HUES48 (cell line): ENCODE results near the gene TYSND1.

Experiments used
- H3K27ac ChIP-seq: one replicate; pipeline ENCODE4 v1.7.0; 2013; ENCODE audit warnings: low read depth, low read length, inconsistent platforms
- H3K27me3 ChIP-seq: 2 replicates; pipeline ENCODE4 v1.6.1; 2013; ENCODE audit warnings: mild to moderate bottlenecking, low read length; ENCODE audit not compliant: control insufficient read depth, insufficient read depth
- H3K36me3 ChIP-seq: 2 replicates; pipeline ENCODE4 v1.6.1; 2013; ENCODE audit warnings: low read length; ENCODE audit not compliant: control insufficient read depth, insufficient read depth
- H3K4me1 ChIP-seq: 2 replicates; pipeline ENCODE4 v1.6.1; 2013; ENCODE audit warnings: mild to moderate bottlenecking, low read length; ENCODE audit not compliant: control insufficient read depth, insufficient read depth
- H3K4me3 ChIP-seq: 2 replicates; pipeline ENCODE4 v1.5.1; 2013; ENCODE audit warnings: mild to moderate bottlenecking, low read depth, low read length
- H3K9ac ChIP-seq: 2 replicates; pipeline ENCODE4 v1.6.1; 2013; ENCODE audit warnings: mild to moderate bottlenecking, low read depth, low read length, moderate library complexity
- H3K9me3 ChIP-seq: 2 replicates; pipeline ENCODE4 v1.6.1; 2013; ENCODE audit warnings: low read length; ENCODE audit not compliant: control insufficient read depth, insufficient read depth

The TYSND1 gene

GRCh38 chr10:70121281-70121949 is 25.1 kb downstream of the TYSND1 start:
- H3K4me1 ChIP-seq: no peaks in the 10 kb centered on the region
- H3K36me3 ChIP-seq: no peaks in the 10 kb centered on the region
- no peak overlapping the region for H3K4me3 ChIP-seq
- H3K9me3 ChIP-seq: no peaks in the 10 kb centered on the region
- H3K27ac ChIP-seq: no peak overlapping the region
- H3K9ac ChIP-seq: no peak overlapping the region
- no peaks in the 10 kb centered on the region for H3K27me3 ChIP-seq

- Histone ChIP-seq H3K9ac (no peak overlapping the region), H3K27me3 (no peaks in the 10 kb centered on the region), H3K36me3 (no peaks in the 10 kb centered on the region), H3K4me3 (no peak overlapping the region), H3K27ac (no peak overlapping the region), H3K4me1 (peaks cover 3% of the 10 kb centered on the region; the same call in 1 of the 2 replicates), H3K9me3 (no peaks in the 10 kb centered on the region)
Observed at GRCh38 chr10:70120417-70120816, 26.1 kb downstream of the TYSND1 start.

GRCh38 chr10:70119623-70120022 is 26.9 kb downstream of the TYSND1 start:
- Histone ChIP-seq H3K4me3 (no peak overlapping the region), H3K36me3 (peaks cover 3% of the 10 kb centered on the region; the same call in 1 of the 2 replicates), H3K27me3 (no peaks in the 10 kb centered on the region), H3K27ac (no peak overlapping the region), H3K9ac (no peak overlapping the region), H3K9me3 (no peaks in the 10 kb centered on the region), H3K4me1 (peaks cover 3% of the 10 kb centered on the region; the same call in 1 of the 2 replicates)

- Histone ChIP-seq H3K4me1 (peaks cover 3% of the 10 kb centered on the region; the same call in 1 of the 2 replicates), H3K36me3 (peaks cover 3% of the 10 kb centered on the region; the same call in 1 of the 2 replicates), H3K9me3 (no peaks in the 10 kb centered on the region), H3K27ac (no peak overlapping the region), H3K4me3 (no peak overlapping the region), H3K27me3 (no peaks in the 10 kb centered on the region), H3K9ac (no peak overlapping the region)
Observed at GRCh38 chr10:70119197-70119596, 27.3 kb downstream of the TYSND1 start.

GRCh38 chr10:70118196-70118595 is 28.3 kb downstream of the TYSND1 start:
- H3K4me1 ChIP-seq: peaks cover 3% of the 10 kb centered on the region; the same call in 1 of the 2 replicates
- no peak overlapping the region for H3K27ac ChIP-seq
- H3K36me3 ChIP-seq: peaks cover 3% of the 10 kb centered on the region; the same call in 1 of the 2 replicates
- H3K4me3 ChIP-seq: no peak overlapping the region
- no peak overlapping the region for H3K9ac ChIP-seq
- H3K27me3 ChIP-seq: no peaks in the 10 kb centered on the region
- H3K9me3 ChIP-seq: no peaks in the 10 kb centered on the region

GRCh38 chr10:70117646-70118045 is 28.9 kb downstream of the TYSND1 start:
- Histone ChIP-seq H3K4me1 (peaks cover 3% of the 10 kb centered on the region; the same call in 1 of the 2 replicates), H3K27ac (no peak overlapping the region), H3K9ac (no peak overlapping the region), H3K27me3 (no peaks in the 10 kb centered on the region), H3K4me3 (no peak overlapping the region), H3K36me3 (peaks cover 7% of the 10 kb centered on the region; the same call in 1 of the 2 replicates), H3K9me3 (no peaks in the 10 kb centered on the region)

GRCh38 chr10:70115948-70116682 is 30.4 kb downstream of the TYSND1 start:
- Histone ChIP-seq H3K4me1 (peaks cover 3% of the 10 kb centered on the region; the same call in 1 of the 2 replicates), H3K27me3 (no peaks in the 10 kb centered on the region), H3K9ac (no peak overlapping the region), H3K27ac (no peak overlapping the region), H3K9me3 (no peaks in the 10 kb centered on the region), H3K36me3 (peaks cover 13% of the 10 kb centered on the region; the same call in 1 of the 2 replicates), H3K4me3 (no peak overlapping the region)

- Histone ChIP-seq H3K36me3 (peaks cover 15% of the 10 kb centered on the region; the same call in 1 of the 2 replicates), H3K27ac (no peak overlapping the region), H3K4me1 (peaks cover 3% of the 10 kb centered on the region; the same call in 1 of the 2 replicates), H3K9ac (no peak overlapping the region), H3K9me3 (no peaks in the 10 kb centered on the region), H3K27me3 (no peaks in the 10 kb centered on the region), H3K4me3 (no peak overlapping the region)
Observed at GRCh38 chr10:70114902-70115301, 31.6 kb downstream of the TYSND1 start.

- Histone ChIP-seq H3K27ac (no peak overlapping the region), H3K9me3 (no peaks in the 10 kb centered on the region), H3K4me1 (peaks cover 3% of the 10 kb centered on the region; the same call in 1 of the 2 replicates), H3K4me3 (no peak overlapping the region), H3K27me3 (no peaks in the 10 kb centered on the region), H3K36me3 (peaks cover 20% of the 10 kb centered on the region; the same call in 1 of the 2 replicates), H3K9ac (no peak overlapping the region)
Observed at GRCh38 chr10:70112071-70112470, 34.4 kb downstream of the TYSND1 start.

- H3K9ac ChIP-seq: no peak overlapping the region
- H3K9me3 ChIP-seq: no peaks in the 10 kb centered on the region
- H3K4me1 ChIP-seq: peaks cover 3% of the 10 kb centered on the region; the same call in 1 of the 2 replicates
- H3K27me3 ChIP-seq: no peaks in the 10 kb centered on the region
- no peak overlapping the region for H3K4me3 ChIP-seq
- peaks cover 20% of the 10 kb centered on the region; the same call in 1 of the 2 replicates for H3K36me3 ChIP-seq
- H3K27ac ChIP-seq: no peak overlapping the region
Observed at GRCh38 chr10:70111496-70111895, 35.0 kb downstream of the TYSND1 start.
